Stimulated activated CD4-positive, alpha-beta T cell treated with anti-CD3 and anti-CD28 coated beads, Interleukin-4, amount 100 ng/mL, for 1 hour (primary cell): ENCODE data around the gene OTC.

ENCODE experiments used
- DNase-seq: peaks from one replicate; pipeline ENCODE4 v3.0.0-alpha.2; 2020

The OTC gene

DNA sequence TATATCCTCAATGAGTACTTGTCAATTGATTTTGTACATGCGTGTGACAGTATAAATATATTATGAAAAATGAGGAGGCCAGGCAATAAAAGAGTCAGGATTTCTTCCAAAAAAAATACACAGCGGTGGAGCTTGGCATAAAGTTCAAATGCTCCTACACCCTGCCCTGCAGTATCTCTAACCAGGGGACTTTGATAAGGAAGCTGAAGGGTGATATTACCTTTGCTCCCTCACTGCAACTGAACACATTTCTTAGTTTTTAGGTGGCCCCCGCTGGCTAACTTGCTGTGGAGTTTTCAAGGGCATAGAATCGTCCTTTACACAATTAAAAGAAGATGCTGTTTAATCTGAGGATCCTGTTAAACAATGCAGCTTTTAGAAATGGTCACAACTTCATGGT is at the start of gene OTC:
Gene OTC (plus strand): TSS at position 243 of the 400 bp plus-strand sequence. CDS start 93 bp downstream, at position 336.
- no peak for DNase-seq

DNA sequence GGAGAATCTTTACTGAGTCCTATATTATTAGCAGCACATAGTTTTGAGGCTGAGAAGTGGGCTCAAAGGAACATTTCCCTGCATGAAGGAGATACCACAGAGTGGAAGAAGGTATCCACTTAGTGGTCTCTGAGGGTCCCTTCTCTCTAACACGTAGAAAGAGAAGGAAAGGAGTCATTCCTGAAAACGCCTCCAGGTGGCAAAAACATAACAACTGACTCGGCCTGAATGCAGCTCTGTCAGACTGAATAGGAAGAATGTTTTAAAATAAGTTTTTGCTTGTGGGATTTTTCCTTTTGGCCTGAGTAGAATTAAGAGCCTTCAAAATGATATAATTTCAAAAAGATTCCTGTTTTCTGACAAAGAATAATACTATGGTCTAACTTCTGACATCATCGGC is 48.4 kb upstream of the OTC start:
- no peak for DNase-seq

- no peak for DNase-seq
Observed at GRCh38 chrX:38305971-38306370, 46.4 kb upstream of the OTC start.

DNA sequence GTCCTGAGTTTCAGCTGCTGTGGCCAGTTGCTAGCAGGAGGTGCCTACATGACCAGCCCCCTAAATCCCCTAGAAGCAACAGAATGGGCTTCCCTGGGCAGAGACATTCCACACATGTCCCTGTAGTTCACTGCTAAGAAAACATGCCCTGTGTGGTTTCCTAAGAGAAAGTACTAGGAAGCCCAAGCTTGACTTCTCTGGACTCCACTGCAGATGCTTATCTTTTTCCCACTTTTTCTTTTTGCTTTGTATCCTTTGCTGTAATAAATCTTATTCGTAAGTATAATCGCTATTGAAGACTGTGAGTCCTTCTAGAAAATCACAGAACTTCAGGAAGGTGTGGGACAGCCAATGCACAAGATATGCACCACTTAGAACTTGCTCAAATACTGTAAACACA is 40.7 kb upstream of the OTC start:
- no peak for DNase-seq

- DNase-seq: no peak
Observed at GRCh38 chrX:38312436-38312835, 40.0 kb upstream of the OTC start.

GRCh38 chrX:38313190-38313589 is 39.2 kb upstream of the OTC start:
- DNase-seq: no peak

- no peak for DNase-seq
Observed at GRCh38 chrX:38315186-38315585, 37.2 kb upstream of the OTC start.

GRCh38 chrX:38318196-38318595 is 34.2 kb upstream of the OTC start:
- no peak for DNase-seq

DNA sequence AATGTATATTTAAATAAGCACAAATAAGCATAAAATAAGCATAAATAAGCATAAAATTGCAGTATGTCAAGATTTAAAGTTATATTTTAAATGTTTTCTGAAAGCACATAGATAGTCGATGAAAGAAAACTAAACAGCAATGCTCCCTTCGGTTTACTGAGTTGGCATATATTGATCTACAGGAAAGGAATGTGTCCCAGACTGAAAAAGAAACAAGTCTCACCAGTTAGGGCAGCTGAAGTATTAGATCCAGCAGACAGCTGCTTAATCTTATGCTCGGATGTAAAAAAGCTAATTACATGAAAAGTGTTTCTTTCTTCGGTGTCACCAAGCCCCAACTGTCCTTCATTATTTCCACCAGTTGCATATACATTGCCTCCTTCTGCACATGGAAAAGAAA is 33.8 kb upstream of the OTC start:
- DNase-seq: no peak

DNA sequence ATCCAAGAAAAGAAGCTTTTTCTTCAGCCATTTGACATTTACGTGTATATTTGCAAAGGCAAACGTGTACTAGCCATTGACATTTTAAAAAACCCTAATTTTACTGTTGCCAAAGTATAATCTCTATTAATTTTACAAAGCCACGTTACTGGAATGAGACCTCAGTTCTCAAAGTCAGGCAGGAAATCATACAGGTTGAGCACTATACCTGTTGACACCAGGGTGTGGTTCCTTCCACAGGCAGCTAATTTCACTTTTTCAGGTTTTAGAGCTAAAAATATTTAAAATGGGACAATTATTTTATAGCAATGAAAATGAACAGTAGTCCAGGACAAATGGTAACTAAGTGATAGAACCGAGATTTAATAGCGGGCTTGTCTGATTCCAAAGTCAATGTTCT is 31.6 kb upstream of the OTC start:
- no peak for DNase-seq

DNA sequence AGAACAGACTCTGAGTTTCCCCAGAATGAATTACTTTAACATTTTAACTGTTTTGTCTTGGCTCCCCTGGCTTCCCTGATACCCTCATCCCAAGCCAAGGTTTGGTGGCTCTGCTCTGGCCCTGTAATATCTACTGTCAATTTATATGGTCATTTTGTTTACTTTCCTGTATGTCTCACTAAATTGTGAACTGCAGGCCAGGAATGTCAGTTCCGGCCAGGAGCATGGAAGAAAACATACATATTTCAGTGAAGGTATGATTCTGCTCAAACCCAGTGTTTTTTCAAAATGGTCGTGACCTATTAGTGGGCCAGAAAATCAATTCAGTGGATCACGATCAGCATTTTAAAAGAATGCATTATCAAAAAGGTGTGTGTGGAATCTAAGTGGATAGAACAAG is 26.3 kb upstream of the OTC start:
- DNase-seq: no peak

DNA sequence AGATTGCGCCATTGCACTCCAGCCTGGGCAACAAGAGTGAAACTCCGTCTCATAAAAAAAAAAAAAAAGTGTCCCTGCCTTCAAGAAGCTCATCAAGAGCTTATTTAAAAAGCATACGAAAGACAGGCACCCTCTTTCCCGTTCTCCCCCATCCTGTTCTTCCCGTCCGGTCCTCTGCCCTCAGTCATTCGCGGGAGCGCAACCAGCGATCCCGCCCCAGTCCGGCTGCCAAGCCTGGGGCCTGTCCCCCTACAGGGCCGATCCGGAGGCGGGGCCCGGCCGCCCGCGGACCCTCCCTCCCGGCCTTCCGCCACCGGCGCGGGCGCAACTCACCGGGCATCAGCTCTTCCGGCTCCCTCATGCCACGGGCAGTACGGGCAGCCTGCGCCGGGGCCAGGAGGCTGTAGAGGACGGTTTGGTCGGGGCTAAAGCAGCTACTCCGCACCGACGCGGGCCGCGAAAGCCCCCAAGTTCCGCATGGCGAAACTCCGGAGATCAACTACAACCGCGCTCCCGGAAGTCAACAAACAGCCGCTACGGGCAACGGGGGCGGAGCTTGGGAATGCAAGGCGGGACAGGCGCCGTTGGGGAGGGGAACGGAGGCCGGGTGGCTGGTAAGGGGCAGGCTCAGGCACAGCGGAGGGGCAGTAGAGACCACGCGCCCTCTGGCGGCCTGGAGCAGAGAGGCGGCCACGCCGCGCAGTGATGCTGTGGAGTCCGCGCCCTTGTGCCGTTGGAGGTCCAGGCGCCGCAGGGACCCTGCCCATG is 25.2 kb upstream of the OTC start, which contains the start of gene RPGR:
Gene RPGR (minus strand): TSS at position 503 of the 768 bp plus-strand sequence. CDS start 142 bp downstream, at position 361.
- peak; percentile 89 for DNase-seq

DNA sequence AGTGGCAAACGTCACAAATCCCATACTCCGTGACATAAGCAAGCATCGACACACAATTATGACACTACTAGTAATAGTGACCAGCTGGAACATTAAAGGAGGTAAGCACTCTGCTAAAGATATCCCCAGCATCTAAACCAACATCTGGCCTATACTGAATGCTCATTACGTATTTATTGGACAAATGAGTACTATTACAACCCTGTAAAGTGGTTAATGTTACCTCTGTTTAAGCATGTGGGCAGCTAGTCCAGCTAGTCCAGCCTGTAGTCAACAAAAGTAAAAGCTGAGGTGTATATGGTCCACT is 24.7 kb upstream of the OTC start:
- DNase-seq: no peak

DNA sequence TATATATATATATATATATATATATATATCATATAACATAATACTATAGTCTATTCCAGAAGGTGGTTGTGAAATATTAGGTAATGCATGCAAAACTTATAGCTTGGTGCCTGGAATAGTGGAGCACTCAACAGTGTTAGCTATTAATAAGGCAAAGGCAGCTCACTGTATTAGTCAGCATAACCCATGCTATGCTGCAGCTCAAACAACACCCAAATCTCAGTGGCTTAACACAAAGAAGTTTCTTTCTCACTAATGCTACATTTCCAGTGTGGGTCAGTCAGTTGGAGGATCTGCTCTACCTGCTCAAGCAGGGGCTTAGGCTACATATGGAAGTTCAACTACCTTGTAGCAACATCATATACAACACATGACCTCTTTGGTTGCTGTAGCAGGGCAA is 19.9 kb upstream of the OTC start:
- no peak for DNase-seq

- DNase-seq: no peak
Observed at GRCh38 chrX:38335382-38335781, 17.0 kb upstream of the OTC start.

DNA sequence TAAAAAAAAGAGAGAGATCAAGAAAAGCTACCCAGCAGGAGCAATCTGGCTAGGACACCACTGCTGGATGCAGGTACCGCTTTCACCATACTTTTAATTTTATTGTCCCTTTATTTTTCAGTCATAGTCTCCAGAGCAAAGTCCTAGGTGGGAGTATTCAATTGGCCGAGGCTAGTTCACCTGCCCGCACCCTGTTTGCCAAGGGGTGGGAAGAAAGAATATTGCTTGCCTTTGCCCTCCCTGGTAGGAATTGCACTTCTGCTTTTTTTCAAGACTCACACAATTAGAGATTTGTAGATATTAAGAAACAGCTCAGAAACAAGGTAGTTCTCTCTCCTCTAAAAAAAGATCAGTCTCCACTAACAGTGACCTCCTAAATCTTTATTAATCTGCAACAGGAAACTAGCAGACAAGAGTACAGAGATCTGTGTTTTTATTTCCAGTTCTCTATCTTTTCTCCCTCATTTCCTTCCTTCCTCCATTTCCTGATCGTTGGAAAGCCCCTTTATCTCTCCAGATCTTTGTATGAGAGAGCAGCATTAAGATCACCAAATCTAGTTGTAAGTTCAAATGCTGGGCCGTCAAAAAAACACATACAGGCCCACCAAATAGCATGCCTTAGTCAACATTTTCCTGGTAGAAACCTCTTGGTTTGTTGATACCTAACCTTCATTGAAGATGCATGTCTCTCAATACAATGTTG is 15.7 kb upstream of the OTC start:
- DNase-seq: no peak

DNA sequence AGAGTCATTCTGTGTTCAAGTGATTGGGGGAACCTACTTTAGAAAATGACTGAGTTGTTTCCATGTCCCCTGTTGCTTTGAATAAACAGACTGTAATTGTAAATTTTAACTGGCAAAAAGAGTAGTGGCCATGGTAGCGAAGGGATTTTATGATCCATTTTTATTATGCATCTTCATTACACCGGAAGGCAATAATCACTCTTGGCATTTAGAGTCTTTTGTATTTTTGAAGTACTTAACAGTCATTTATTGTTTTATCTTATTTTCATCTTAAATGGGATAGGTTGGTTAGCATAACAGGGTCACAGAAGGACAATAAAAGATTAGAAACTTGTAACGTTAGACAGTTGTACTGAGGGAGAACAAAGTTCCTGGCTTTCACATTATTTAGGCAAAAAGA is 11.0 kb upstream of the OTC start:
- DNase-seq: no peak

DNA sequence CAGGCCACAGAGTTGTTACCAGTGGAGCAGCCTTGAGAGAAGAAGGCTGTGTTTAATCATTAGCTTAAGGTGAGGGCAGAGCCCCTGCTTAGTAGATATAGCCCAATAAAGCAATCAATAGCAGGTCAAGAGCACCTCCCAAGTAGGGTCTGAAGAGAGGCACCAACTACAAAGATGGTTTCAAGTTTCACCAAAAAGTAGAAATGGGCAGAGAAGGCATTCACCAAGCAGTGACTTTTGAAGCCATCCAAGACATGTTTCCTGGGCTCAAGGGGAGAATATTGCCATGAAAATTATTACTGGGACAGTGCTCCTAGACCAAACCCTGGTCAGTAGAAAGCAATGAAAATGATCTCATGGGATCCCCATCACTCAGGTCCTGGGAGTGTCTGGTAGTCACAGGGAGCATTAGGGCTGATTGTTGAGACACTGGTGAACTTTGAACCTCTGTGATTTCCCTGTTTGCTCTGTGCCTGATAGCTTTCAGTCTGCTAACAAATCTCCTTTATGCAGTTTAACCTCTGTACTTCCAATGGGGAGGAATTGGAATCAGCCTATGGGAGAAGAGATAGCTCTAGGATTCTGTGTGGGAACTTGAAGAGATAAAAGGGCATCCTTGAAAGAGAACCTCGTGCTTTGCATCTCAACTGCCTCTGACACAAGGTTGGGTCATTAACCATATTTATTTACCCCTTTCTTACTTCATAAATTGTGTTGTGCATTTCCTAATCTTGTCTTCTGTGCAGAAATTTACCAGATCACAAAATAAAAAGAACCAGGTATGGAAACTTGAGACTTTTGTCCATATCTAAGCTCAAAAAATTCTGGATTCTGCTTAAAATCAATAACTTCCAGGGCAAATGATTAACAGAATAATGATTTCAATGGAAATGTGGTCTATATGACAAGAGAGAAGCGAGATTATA is 9.3 kb upstream of the OTC start:
- no peak for DNase-seq

DNA sequence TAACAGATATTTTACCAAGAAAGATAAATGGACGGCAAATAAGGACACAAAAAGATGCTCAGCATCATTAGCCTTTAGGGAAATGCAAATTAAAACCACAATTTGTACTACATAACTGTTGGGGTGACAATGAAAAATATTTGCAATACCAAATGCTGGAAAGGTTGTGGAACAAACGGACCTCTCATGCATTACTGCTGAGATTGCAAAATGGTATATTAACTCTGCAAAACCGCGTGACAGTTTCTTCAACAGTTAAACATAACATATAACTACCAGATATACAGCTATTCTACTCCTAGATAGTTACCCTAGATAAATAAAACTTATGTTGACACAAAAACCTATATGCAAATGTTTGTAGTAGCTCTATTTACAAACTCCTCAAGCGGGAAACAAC is 6.3 kb upstream of the OTC start:
- no peak for DNase-seq

DNA sequence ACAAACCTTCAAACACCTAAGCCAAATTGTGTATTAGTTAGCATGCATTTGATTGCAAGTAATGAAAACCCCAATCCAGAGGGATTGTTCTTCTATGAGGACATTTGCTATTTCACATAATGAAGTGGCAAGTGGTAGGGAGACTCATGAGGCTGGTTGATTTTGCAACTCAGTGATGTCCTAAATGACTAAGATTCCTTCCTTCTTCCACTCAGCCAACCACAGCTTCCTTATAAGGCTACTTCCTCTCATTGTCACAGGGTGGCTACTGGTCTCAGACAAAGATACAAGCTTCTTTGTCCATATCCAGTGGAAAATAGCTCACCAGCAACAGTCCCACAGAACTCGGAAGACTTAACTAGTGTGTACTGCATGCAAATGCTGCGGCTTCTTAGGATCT is 5.3 kb upstream of the OTC start:
- DNase-seq: no peak

DNA sequence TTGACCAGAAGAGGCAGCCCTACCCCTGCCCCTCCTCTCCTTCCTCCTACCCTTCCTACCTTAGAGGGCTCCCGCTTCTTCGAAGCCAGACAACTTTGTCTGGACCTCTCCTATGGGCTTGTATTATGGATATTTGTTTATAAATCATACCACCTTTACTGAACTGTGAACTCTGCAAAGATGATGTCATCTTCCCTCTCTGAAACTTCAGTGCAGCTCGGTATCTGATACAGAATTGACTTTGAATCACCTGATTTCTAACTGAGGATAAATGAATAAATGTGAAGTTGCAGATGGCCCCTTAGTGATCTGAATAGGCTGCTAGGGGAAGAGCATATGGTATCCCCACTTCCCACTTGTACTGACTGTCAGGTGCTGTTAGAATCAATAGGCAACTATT is 1.1 kb upstream of the OTC start:
- DNase-seq: no peak

DNA sequence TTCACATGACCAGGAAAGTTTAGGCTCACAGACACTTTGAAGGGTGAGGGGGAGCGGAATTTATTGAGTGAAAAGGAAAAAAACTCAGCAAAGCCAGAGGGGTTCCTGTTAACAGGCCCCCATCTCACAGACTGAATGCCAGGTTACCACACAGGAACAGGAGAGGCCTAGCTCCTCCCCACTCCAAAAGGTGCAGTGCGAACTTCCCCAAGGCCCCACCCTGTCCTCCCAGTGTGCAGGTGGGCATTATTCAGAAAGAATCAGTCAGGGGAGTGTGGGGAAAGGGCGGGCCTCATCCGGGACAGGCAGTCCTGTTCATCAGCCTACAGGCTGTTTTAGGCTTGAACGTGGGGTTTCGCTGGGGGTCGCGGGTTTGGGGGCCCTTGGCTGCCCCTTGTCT is 4.0 kb downstream of the OTC start:
- DNase-seq: no peak
